NAMALWA (cell line): ENCODE results near the gene TSHZ2.
"Not testable (repeated sequence)": the region's sequence is repeated elsewhere in the genome, so short reads cannot be mapped to it uniquely, and the experiment has no call there.

Experiments used
- DNase-seq: peaks from one replicate; pipeline ENCODE4 v3.0.0-alpha.2; 2015; ENCODE audit warnings: low spot score

TSHZ2 gene

GRCh38 chr20:53454675-53455276 is 482.6 kb downstream of the TSHZ2 start:
- no peak for DNase-seq

GRCh38 chr20:53463101-53463972 is 491.2 kb downstream of the TSHZ2 start:
- no peak for DNase-seq

- no peak for DNase-seq
Observed at GRCh38 chr20:53466279-53466678, 494.1 kb downstream of the TSHZ2 start.

- no peak for DNase-seq
Observed at GRCh38 chr20:53468587-53468986, 496.4 kb downstream of the TSHZ2 start.

- DNase-seq = not testable (repeated sequence)
Observed at GRCh38 chr20:53472859-53473258, 500.7 kb downstream of the TSHZ2 start.

- no peak for DNase-seq
Observed at GRCh38 chr20:53480913-53481312, 508.8 kb downstream of the TSHZ2 start.

GRCh38 chr20:53487461-53488200 is 515.5 kb downstream of the TSHZ2 start:
- DNase-seq = no peak

- DNase-seq = no peak
Observed at GRCh38 chr20:53488775-53489272, 516.7 kb downstream of the TSHZ2 start.

GRCh38 chr20:53489528-53489927 is 517.4 kb downstream of the TSHZ2 start:
- no peak for DNase-seq

- DNase-seq = no peak
Observed at GRCh38 chr20:53490620-53491019, 518.5 kb downstream of the TSHZ2 start.

- DNase-seq = no peak
Observed at GRCh38 chr20:53491462-53491861, 519.3 kb downstream of the TSHZ2 start.

GRCh38 chr20:53492212-53492611 is 520.1 kb downstream of the TSHZ2 start:
- DNase-seq = no peak

- DNase-seq = no peak
Observed at GRCh38 chr20:53493311-53493857, 521.2 kb downstream of the TSHZ2 start.

GRCh38 chr20:53494753-53495152 is 522.6 kb downstream of the TSHZ2 start:
- no peak for DNase-seq

GRCh38 chr20:53495398-53496092 is 523.4 kb downstream of the TSHZ2 start:
- DNase-seq = no peak

- no peak for DNase-seq
Observed at GRCh38 chr20:53497246-53497645, 525.1 kb downstream of the TSHZ2 start.

GRCh38 chr20:53498341-53498740 is 526.2 kb downstream of the TSHZ2 start:
- DNase-seq = no peak

- DNase-seq = no peak
Observed at GRCh38 chr20:53500651-53501050, 528.5 kb downstream of the TSHZ2 start.

GRCh38 chr20:53502820-53503219 is 530.7 kb downstream of the TSHZ2 start:
- no peak for DNase-seq

- no peak for DNase-seq
Observed at GRCh38 chr20:53503517-53503919, 531.4 kb downstream of the TSHZ2 start.

GRCh38 chr20:53504106-53504505 is 531.9 kb downstream of the TSHZ2 start:
- DNase-seq = not testable (repeated sequence)

GRCh38 chr20:53510262-53510661 is 538.1 kb downstream of the TSHZ2 start:
- no peak for DNase-seq
